ENCODE results near the gene R3HDM2.
"Not testable (repeated sequence)": the region's sequence is repeated elsewhere in the genome, so short reads cannot be mapped to it uniquely, and the experiment has no call there.

Gene R3HDM2

DNA sequence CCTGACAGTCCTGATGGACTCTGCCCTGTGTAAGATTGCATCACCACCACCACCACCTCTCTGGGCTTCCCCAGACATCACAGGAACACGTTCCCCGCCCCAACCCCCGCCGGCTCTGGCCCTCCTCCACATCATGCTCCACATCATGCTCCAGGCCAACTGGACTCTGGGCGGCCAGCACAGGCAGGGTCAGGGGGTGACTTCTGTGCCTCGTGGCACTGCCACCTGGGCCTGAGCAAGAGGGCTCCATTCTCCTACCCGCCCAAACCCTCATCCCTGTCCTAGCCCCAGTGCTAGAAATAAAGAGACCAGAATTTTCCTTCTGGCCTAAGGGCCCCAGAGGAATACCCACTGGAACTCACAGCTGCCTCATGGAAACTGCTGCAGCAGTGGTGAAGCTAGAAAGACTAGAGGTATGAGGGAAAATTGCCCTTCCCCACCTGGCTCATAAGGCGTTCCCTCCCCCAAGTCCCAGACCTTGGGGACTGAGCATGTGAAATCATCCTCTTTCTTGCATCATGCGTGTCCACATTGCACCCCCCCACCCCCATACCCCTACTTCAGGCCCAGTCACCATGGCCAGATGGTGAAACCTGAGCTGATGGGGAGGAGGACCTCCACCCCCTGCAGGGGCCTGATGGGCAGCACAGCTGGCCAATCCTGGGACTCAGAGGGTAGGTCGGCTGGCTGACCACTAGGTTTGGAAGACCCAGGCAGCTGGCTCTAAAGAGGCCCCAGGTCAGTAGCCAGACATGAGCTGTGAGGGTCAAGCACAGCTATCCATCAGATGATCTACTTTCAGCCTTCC lies 23.9 kb upstream of the R3HDM2 start, which contains the start of gene INHBE:
INHBE (plus strand) TSS at position 742 of the 808 bp plus-strand sequence. CDS start 230 bp downstream, outside the sequence.
- Mint-ChIP-seq H3K4me1 (ENCODE audit: low read depth in 2 of 2) (peaks cover 15 to 16% of the 10 kb centered on the region in 2 donors), H3K27ac (peak within 1 kb of the TSS; percentile 4 to 33), H3K27me3 (peaks cover 6 to 18% of the 10 kb centered on the region in 2 donors), H3K36me3 (ENCODE audit: insufficient read depth) (peaks cover 6% of the 10 kb centered on the region), H3K4me3 (peak within 1 kb of the TSS; percentile 2 to 58), H3K9me3 (no peaks in the 10 kb centered on the region)
- ATAC-seq (replicated peaks) (no peak), DNase-seq (no peak)

DNA sequence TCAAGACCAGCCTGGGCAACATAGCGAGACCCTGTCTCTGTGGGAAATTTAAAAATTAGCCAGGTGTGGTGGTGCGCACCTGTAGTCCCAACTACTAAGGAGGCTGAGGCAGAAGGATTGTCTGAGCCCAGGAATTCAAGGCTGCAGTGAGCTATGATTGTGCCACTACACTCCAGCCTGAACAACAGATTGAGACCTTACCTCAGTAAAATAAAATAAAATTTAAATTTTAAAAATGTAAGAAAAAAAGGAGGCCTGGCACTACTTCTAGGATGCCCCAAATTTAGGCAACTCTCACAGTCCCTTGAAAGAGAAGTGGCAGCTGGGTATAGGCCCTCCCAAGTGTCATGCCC lies 23.3 kb upstream of the R3HDM2 start:
- peaks cover 4% of the 10 kb centered on the region for H3K36me3 Mint-ChIP-seq (ENCODE audit: insufficient read depth)
- H3K27ac Mint-ChIP-seq: no peak overlapping the region
- H3K9me3 Mint-ChIP-seq: no peaks in the 10 kb centered on the region
- peaks cover 9 to 10% of the 10 kb centered on the region in 2 donors for H3K4me1 Mint-ChIP-seq (ENCODE audit: low read depth in 2 of 2)
- peaks cover 6 to 17% of the 10 kb centered on the region in 2 donors for H3K27me3 Mint-ChIP-seq
- ATAC-seq (replicated peaks) (no peak), DNase-seq (no peak)
- H3K4me3 Mint-ChIP-seq: no peak overlapping the region

DNA sequence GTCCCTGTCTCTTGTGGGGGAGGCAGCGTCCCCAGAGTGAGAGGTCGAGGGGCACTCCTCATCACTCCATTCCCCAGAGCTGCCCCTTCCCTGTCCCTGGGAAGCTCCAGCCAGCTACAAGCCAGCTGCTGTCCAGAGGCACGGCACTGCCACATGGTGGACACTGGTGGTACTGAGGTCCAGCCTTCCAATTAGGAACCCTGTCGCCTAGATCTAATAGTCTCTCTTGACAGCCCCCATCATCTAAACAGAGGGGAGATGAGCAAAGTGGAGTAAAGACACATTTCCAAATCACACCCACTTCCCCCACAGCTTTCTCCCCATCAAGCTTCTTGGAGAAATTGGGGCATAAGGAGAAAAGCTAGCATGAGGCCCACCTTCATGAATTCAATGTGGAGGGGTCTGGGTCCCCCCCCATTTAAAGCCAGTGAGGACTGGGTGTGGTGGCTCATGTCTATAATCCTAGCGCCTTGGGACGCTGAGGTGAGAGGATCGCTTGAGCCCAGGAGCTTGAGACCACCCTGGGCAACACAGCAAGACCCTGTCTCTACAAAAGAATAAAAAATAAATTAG lies 22.2 kb upstream of the R3HDM2 start:
- Mint-ChIP-seq H3K36me3 (ENCODE audit: insufficient read depth) (no peaks in the 10 kb centered on the region), H3K27me3 (peaks cover 6 to 17% of the 10 kb centered on the region in 2 donors), H3K27ac (no peak overlapping the region), H3K4me1 (ENCODE audit: low read depth in 2 of 2) (peaks cover 3 to 4% of the 10 kb centered on the region in 2 donors), H3K9me3 (no peaks in the 10 kb centered on the region), H3K4me3 (no peak overlapping the region)
- DNase-seq (peak in 1 of 3 experiments; percentile 37), ATAC-seq (replicated peaks) (peak; percentile 66)

DNA sequence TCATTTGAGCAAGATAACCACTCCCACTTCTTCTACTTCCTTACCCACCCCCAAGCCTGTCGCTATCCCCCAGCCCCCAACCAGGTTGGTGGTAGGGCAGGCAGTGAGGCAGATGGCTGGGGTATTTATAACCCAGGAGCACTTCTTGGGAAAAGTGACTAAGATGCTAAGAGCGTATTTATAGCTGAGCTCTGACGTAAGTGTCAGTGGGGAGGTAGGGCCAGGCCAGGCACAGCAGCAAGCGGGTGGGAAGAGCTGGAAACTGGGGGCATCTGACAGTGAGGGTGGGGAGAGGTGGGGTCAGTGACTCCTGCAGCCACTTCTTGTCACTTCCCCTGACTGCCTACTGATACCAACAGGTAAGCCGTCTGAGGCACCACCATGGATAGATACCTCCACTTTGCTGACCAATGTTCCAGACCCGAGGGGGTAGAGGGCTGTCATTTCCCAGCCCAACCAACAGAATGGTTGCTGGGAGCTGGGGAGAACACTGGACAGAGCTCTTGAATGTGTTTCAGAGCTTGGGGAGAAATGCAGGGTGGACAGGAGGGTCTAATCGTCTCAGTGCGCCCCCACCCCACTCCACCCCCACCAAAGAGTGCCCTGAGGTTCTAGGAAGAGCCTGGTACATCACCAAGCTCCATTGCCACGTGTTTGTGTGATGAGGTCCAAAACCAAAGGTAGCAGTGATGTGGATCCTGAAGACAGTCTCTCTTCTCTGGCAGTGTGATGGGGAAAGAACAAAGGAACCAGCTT lies 21.5 kb upstream of the R3HDM2 start:
- Mint-ChIP-seq H3K4me3 (no peak overlapping the region), H3K27ac (no peak overlapping the region)
- ATAC-seq (replicated peaks): no peak

DNA sequence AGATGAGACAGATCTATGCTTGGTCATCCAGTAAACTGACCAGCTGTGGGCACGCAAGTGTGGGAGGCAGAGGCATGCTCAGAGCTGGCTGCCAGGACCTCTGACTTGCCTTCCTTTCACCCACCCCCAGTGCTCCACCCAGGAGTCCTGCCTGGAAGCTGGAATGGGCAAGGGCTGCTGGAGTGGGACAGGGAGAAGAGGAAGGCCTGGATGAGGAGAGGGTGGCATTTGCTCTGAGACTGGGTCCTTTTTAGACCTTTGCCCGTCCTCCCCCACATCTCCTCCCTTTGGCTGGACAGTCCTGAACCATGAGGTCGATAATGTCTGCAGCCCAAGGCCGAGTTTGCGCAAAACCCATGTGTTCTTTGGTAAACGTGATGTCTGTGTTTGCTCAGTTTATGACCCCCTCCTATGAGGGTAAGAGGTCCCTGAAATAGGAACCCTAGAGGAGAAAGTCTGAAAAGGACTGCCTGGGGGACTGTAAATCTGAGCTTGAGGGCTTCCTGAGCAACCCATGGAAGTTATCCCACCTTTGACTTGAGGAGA lies 20.5 kb upstream of the R3HDM2 start:
- H3K4me3 Mint-ChIP-seq: no peak overlapping the region
- ATAC-seq (replicated peaks): no peak
- H3K27ac Mint-ChIP-seq: no peak overlapping the region
- H3K36me3 Mint-ChIP-seq (ENCODE audit: insufficient read depth): no peaks in the 10 kb centered on the region
- no peak for DNase-seq
- no peaks in the 10 kb centered on the region for H3K9me3 Mint-ChIP-seq
- peaks cover 3 to 4% of the 10 kb centered on the region in 2 donors for H3K4me1 Mint-ChIP-seq (ENCODE audit: low read depth in 2 of 2)
- peaks cover 6 to 17% of the 10 kb centered on the region in 2 donors for H3K27me3 Mint-ChIP-seq

More for the DNA sequence above, 21.5 kb upstream of the R3HDM2 start:
- DNase-seq: no peak
- H3K27me3 Mint-ChIP-seq: peaks cover 6 to 17% of the 10 kb centered on the region in 2 donors
- no peaks in the 10 kb centered on the region for H3K36me3 Mint-ChIP-seq (ENCODE audit: insufficient read depth)
- H3K9me3 Mint-ChIP-seq: no peaks in the 10 kb centered on the region
- peaks cover 3 to 4% of the 10 kb centered on the region in 2 donors for H3K4me1 Mint-ChIP-seq (ENCODE audit: low read depth in 2 of 2)

DNA sequence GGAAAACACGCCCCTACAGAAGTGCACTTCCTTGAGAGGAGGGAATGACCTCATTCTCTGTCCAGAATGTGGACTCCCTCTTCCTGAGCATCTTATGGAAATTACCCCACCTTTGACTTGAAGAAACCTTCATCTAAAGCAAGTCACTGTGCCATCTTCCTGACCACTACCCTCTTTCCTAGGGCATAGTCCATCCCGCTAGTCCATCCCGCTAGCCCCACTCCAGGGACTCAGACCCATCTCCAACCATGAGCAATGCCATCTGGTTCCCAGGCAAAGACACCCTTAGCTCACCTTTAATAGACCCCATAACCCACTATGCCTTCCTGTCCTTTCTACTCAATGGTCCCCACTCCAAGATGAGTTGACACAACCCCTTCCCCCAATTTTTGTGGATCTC lies 19.2 kb upstream of the R3HDM2 start:
- DNase-seq: no peak
- Mint-ChIP-seq H3K27me3 (peaks cover 6 to 17% of the 10 kb centered on the region in 2 donors), H3K27ac (no peak overlapping the region), H3K36me3 (ENCODE audit: insufficient read depth) (no peaks in the 10 kb centered on the region), H3K9me3 (no peaks in the 10 kb centered on the region), H3K4me3 (no peak overlapping the region), H3K4me1 (ENCODE audit: low read depth in 2 of 2) (no peaks in the 10 kb centered on the region)
- ATAC-seq (replicated peaks): no peak

DNA sequence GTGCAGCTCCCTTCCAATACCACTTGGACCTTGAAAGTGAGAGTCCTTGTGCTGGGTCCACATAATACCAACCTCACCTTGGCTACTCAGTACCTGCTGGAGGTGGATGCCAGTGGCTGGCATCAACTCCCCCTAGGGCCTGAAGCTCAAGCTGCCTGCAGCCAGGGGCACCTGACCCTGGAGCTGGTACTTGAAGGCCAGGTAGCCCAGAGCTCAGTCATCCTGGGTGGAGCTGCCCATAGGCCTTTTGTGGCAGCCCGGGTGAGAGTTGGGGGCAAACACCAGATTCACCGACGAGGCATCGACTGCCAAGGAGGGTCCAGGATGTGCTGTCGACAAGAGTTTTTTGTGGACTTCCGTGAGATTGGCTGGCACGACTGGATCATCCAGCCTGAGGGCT lies 18.5 kb upstream of the R3HDM2 start:
- H3K9me3 Mint-ChIP-seq: no peaks in the 10 kb centered on the region
- ATAC-seq (replicated peaks): no peak
- H3K4me3 Mint-ChIP-seq: no peak overlapping the region
- peaks cover 6 to 17% of the 10 kb centered on the region in 2 donors for H3K27me3 Mint-ChIP-seq
- H3K36me3 Mint-ChIP-seq (ENCODE audit: insufficient read depth): no peaks in the 10 kb centered on the region
- H3K27ac Mint-ChIP-seq: no peak overlapping the region
- no peak for DNase-seq
- H3K4me1 Mint-ChIP-seq (ENCODE audit: low read depth in 2 of 2): no peaks in the 10 kb centered on the region

DNA sequence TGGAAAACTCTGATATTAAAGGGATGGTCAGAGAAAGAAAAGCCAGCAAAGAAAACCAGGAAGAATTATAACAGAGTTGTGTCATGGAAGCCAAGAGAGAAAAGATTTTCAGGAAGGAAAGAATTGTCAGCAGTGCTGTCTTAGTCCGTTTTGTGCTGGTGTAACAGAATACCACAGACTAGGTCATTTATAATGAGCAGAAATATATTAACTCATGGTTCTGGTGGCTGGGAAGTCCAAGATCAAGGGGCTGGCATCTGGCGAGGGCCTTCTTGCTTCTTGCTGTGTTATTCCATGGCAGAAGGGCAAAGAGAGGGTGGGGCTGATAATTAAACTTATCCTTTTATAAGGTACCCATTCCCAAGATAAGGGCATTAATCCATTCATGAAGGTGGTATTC lies 17.8 kb upstream of the R3HDM2 start:
- Mint-ChIP-seq H3K27me3 (peaks cover 6 to 17% of the 10 kb centered on the region in 2 donors), H3K27ac (no peak overlapping the region), H3K36me3 (ENCODE audit: insufficient read depth) (no peaks in the 10 kb centered on the region), H3K4me1 (ENCODE audit: low read depth in 2 of 2) (no peaks in the 10 kb centered on the region), H3K9me3 (no peaks in the 10 kb centered on the region), H3K4me3 (no peak overlapping the region)
- ATAC-seq (replicated peaks) (no peak), DNase-seq (no peak)

DNA sequence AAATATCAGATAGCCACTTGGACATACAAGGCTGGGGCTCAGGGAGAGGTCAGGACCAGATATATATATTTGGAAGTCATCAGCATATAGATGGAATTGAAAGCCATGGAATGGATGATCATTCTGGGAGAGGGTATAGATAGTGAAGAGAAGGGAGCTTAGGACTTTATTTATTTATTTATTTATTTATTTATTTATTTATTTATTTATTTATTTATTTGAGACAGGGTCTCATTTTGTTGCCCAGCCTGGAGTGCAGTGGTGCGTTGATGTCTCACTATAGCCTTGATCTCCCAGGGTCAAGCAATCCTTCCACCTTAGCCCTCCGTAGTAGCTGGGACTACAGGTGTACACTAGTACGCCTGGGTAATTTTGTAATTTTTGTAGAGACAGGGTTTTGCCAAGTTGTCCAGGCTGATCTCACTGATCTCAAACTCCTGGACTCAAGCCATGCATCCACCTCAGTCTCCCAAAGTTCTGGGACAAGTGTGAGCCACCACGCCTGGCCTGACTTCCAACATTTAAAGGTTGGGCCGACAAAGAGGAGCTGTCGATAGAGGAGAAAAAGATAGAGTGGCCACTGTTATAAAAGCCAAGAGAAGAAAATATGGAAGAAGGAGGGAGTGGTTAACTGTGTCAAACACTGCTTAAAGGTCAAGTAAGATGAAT lies 15.6 kb upstream of the R3HDM2 start:
- ATAC-seq (replicated peaks): no peak
- no peak overlapping the region for H3K27ac Mint-ChIP-seq
- no peaks in the 10 kb centered on the region for H3K9me3 Mint-ChIP-seq
- no peak overlapping the region for H3K4me3 Mint-ChIP-seq
- H3K27me3 Mint-ChIP-seq: peaks cover 0 to 6% of the 10 kb centered on the region in 2 donors
- H3K36me3 Mint-ChIP-seq (ENCODE audit: insufficient read depth): no peaks in the 10 kb centered on the region
- no peak for DNase-seq
- no peaks in the 10 kb centered on the region for H3K4me1 Mint-ChIP-seq (ENCODE audit: low read depth in 2 of 2)

DNA sequence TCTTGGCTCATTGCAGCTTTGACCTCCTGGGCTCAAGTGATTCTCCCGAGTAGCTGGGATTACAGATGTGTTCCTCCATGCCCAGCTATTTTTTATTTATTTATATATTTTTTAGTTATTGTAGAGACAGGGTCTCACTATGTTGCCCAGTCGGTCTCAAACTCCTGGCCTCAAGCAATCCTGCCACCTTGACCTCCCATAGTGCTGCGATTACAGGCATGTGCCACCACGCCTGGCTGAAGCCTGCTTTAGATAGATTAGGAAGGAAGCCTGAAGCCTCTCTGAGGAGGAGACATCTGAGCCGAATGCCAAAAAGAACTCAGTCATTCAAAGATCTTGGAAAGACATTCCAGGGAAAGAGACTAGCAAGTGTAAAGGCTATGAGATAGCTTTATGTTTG lies 13.9 kb upstream of the R3HDM2 start:
- H3K4me3 Mint-ChIP-seq: no peak overlapping the region
- H3K9me3 Mint-ChIP-seq: no peaks in the 10 kb centered on the region
- ATAC-seq (replicated peaks) (no peak), DNase-seq (no peak)
- no peaks in the 10 kb centered on the region for H3K36me3 Mint-ChIP-seq (ENCODE audit: insufficient read depth)
- H3K27ac Mint-ChIP-seq: no peak overlapping the region
- peaks cover 6 to 8% of the 10 kb centered on the region in 2 donors for H3K27me3 Mint-ChIP-seq
- H3K4me1 Mint-ChIP-seq (ENCODE audit: low read depth in 2 of 2): no peaks in the 10 kb centered on the region

DNA sequence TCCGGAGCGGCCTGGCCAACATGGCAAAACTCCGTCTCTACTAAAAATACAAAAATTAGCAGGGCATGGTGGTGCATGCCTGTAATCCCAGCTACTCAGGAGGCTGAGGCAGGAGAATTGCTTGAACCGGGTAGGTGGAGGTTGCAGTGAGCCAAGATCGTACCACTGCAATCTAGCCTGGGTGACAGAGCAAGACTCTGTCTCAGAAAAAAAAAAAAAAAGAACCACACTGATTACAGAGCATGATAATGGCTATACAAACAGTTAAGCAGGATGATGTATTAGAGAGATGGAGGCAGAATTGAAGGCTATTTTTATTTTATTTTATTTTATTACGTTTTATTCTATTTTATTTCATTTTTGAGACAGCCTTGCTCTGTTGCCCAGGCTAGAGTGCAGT lies 13.5 kb upstream of the R3HDM2 start:
- not testable (repeated sequence) for H3K27ac Mint-ChIP-seq; H3K36me3 Mint-ChIP-seq (ENCODE audit: insufficient read depth); ATAC-seq (replicated peaks); H3K4me1 Mint-ChIP-seq (ENCODE audit: low read depth in 2 of 2); H3K9me3 Mint-ChIP-seq; H3K4me3 Mint-ChIP-seq; H3K27me3 Mint-ChIP-seq; DNase-seq

DNA sequence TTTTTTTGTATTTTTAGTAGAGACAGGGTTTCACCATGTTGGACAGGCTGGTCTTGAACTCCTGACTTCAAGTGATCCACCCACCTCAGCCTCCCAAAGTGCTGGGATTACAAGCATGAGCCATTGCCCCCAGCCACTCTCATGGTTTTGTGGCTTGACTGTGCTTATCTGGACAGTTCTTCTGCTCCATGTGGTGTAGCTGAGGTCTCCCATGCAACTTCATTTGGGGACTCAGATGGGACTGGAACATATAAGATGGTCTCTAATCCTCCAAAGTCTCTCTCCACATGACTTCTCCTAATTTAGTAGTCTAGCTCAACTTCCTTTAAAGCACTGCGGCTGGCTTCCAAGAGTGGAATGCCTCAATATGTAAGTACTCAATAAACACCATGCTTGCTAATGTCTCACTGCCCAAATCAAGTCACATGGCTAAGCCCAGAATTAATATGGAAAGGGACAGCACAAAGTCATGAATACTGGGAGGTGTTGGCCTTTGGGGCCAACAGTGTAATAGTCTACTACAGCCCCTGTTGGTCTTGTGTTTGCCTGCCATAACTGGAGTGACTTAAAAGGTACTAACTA lies 11.1 kb upstream of the R3HDM2 start:
- no peak for DNase-seq
- ATAC-seq (replicated peaks): no peak
- H3K27ac Mint-ChIP-seq: no peak overlapping the region
- H3K9me3 Mint-ChIP-seq: no peaks in the 10 kb centered on the region
- no peaks in the 10 kb centered on the region for H3K36me3 Mint-ChIP-seq (ENCODE audit: insufficient read depth)
- peaks cover 6 to 17% of the 10 kb centered on the region in 2 donors for H3K27me3 Mint-ChIP-seq
- H3K4me3 Mint-ChIP-seq: no peak overlapping the region
- no peaks in the 10 kb centered on the region for H3K4me1 Mint-ChIP-seq (ENCODE audit: low read depth in 2 of 2)

DNA sequence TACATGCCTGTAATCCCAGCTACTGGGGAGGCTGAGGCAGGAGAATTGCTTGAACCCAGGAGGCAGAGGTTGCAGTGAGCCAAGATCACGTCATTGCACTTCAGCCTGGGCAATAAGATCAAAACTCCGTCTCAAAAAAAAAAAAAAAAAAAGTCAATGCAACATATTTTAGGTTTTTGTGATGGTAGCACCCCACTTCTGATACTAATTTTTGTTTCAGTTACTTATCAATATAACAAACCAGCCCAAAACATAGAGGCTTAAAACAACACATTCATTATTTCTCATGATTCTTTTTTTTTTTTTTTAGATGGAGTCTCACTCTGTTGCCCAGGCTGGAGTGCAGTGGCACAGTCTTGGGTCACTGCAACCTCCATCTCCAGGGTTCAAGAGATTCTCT lies 10.6 kb upstream of the R3HDM2 start:
- peaks cover 6 to 17% of the 10 kb centered on the region in 2 donors for H3K27me3 Mint-ChIP-seq
- H3K27ac Mint-ChIP-seq; H3K4me3 Mint-ChIP-seq; ATAC-seq (replicated peaks); H3K9me3 Mint-ChIP-seq; H3K36me3 Mint-ChIP-seq (ENCODE audit: insufficient read depth); DNase-seq; H3K4me1 Mint-ChIP-seq (ENCODE audit: low read depth in 2 of 2): not testable (repeated sequence)
